HG03025 (cell line): ENCODE measurements around the gene PRKG1.

Experiments used
- ATAC-seq: cut with Tn5 transposase; IDR thresholded peaks from one replicate; pipeline ENCODE4 v1.9.1; 2021; ENCODE audit warnings: mild to moderate bottlenecking, moderate library complexity; ENCODE audit not compliant: unreplicated experiment, low FRiP score

Gene PRKG1

DNA sequence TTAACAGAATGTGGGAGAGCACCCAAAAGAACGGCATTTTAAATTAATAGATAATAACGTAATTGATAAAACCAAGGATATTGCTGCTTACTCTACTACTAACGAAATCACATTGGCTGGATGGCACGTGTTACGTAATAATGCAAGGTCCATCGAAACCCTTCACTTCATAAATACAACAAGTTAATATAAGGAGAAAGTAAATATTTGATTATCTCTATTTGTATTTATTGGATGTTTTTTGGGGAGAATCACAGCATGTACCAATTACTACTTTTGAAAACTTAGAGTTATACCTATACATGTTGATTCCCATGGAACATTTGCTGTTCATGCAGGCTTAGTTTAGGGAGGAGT, 1.6 kb downstream of the PRKG1 start:
- no peak for ATAC-seq

DNA sequence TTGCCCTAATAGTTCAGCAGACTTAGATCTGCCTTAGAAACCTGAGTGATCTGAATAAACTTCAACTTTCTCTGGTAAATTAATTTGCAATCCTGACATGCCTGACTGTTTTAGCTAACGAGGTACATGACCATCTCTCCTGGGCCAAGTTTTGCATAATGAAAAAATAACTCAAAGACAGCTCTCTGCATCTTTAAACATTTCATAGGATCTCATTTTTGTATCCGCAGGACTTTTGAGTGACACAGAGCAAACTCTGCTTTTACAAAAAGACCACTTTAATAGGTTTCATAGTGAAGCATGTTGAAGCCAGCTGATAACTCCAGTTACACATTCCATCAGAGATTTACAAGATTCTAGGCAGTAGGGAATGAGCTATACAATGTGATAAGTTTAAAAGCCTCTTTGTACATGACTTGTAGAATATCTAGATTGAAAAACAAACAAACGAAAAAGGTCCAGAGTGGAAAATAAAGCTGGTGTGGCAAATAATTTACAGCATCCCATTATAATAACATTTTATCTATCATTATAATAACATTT, 2.1 kb downstream of the PRKG1 start:
- ATAC-seq, result no peak

DNA sequence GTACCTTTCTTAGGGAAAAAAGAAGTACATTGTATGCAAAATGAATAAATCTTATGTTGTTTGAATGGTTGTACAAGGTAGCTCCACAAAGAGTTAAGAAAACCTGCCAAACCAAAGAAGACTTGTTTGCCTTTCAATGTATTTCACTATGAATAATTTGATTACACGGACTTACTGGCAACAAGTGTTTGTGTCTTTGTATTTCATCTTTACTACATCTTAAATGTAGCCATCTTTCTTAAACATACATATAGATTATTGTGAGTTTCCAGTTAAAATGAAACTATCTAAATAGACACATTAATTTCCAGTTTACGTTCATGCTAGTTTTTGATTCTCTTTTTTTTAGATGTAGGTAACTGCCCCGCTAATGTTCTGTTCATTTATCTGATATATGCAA, 2.8 kb downstream of the PRKG1 start:
- ATAC-seq, result no peak

DNA sequence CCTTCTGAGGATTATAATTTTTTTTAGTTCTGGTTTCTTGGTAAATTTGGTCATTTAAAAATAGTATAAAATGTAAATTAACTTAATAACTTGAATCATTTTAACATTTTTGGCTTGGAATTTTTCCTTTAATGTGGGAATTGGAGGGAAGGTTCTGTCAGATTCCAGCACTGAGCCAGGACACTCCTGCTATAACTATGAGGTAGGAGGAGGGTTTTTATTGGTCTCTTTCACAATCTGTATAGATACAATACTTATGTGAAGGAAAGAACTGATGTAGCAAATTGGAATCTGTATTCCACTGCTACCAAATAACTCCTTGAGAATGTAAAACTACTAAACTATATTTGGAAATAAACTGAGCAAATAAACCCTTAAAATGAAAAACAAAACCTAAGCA, 3.2 kb downstream of the PRKG1 start:
- no peak for ATAC-seq

DNA sequence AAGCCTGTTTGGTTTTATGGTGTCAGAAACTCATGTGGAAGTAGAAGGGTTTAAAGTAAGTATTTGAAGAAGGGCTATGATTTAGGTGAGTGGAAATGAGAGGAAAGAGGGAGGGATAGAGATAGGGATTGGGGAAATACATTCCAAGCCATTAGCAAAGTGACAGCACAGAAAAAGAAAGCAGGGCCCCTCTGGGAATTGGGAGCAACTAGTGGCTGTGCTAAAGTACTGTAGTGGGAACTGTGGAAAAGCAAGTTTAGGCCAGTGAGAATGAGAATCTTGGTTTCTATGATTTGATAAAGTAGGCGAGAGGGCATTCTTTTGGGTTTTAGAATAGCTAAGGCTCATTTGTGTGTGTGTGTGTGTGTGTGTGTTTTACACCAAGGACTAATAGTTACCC, 5.0 kb downstream of the PRKG1 start:
- no peak for ATAC-seq

DNA sequence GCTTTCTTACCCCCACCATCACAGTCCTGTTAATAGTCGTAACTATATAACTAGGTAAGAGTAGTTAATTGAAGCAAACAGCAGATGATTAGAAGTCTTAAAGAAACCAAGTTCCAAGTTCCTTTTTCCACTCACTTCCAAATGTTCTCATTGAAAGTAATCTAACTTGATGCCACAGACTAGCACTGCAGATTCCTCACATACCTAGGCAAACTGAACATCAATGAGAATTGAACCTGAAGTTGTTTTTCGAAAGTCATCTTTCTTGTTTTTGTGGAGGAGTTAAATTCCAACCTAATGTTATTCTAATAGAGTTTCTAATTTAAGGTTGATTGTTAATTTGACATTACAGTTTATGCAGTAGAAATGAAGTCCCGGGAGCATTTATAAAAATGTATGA, 5.5 kb downstream of the PRKG1 start:
- ATAC-seq, result no peak

DNA sequence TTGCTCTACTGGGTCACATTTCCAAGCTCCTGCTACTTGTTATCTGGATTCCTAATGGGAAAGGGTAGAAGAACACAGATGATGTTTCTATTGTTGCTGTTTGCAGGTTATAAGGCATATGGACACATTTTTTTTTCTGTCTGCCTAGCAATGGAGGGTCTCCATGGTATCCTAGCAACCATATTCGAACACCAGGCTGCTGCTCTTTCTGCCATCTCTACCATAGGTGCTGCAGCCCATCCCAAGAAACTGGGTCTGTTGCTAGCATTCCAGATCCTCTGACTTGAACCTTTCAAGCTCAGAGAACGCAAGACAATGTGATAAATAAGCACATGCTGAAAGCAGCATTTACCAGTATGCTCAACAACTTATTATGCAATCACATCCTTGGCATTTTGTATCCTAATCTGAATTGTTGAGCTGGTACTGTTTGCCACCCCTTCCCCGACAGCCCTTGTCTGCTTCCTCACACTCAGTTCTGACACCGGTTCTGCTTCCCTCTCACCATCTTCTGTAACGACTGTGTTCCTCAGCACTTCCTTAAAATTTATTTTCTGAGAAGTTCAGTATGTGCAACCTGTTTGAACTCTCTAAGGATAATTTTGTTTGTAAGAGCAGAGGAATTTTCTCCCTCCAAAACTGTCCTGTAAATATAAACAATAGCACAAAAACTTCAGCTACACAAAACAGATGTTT, 6.2 kb downstream of the PRKG1 start:
- ATAC-seq, result no peak

DNA sequence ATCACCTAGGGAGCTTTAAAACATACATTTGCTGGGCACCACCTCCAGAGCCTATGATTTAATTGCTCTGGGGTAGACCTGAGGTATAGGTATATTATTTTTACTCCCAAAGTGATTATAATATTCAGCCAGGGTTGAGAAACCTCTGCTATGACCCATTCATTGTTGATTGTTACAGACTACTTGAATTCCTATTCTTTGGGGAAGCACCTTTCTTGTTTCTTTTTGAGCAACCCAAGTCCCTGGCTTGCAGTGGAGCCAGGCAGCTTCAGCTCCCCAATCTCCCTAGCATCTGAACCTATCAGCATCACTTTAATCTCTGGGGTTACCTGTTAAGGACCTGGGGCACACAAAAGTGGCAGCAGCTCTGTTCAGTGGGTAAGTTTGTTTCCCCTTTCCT, 8.6 kb downstream of the PRKG1 start:
- ATAC-seq, result no peak

DNA sequence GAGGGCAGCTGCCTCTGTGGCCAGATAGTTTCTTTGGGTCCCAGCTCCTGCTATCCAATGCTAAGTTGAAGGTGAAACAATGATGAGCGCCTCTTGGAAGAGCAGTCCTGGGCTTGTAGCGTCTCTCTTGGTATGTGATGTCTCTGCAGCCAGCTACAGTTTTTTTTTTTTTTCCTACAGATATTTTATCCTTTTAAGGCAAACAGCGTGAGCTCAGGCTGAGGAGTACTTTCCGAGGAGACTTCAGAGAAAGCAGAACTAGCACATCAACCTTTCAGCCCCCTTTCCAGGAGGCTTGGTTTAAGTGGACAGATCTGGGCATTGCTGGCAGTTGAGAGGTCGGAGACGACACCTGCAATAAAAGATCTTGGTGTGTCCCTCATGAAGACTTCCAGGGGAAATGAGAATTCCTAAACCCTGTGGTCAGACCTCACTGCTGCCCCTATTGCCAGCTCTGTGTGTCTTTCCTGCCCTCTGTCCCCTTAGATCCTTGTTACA, 9.1 kb downstream of the PRKG1 start:
- no peak for ATAC-seq

DNA sequence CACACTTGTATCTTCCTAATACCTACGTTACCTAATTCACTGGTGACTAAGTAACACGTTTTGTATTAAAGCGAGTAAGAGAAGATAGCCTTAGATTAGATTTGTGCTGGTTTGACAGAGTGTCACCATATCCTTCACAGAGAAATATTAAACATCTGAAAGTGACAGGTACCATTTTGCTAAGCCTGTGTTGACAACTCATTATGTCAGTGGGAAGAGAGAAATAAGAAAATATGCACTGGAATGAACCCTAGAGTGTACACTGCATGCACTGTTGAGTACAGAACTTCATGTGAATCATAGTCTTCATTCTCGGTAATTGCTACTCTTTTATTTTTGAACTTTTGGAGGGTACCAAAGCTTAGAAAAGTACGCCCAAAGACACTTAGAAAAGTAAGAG, 10.9 kb downstream of the PRKG1 start:
- no peak for ATAC-seq

DNA sequence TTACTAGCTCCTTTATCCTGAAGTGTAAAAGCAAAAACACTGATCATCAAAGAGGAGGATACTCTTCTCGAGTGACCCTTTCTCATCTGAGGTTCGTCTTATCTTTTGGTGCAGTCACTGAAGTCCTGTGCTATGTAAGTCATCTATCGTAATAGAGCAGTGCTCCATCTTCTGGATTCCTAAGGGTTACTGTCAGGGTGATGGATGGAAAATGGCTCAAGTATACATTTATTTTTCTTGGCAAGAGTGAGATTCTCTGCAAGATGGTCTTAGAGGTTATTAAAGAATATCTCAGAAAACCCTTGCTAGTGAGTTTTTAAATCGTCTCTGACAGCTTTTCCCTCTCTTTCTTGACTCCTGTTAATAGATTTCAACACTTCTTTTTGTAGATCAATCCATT, 12.4 kb downstream of the PRKG1 start:
- ATAC-seq, result no peak

DNA sequence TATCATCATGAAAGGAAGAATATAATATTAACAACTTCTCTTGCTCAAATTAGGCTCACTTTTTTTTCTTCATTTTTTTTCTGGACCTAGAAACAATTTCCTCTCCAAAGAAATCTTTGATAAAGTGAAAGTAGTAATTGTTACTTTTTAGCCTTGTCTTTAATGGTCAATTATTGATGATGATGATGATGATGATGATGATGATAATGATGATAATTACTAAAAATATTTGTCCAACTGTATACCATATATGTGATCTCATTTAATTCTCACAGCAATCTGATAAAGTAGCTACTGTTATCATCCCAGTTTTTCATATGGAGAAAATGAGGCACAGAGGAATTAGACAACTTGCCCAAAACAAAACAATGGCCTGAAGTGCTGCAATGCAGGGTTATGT, 12.8 kb downstream of the PRKG1 start:
- ATAC-seq, result no peak

DNA sequence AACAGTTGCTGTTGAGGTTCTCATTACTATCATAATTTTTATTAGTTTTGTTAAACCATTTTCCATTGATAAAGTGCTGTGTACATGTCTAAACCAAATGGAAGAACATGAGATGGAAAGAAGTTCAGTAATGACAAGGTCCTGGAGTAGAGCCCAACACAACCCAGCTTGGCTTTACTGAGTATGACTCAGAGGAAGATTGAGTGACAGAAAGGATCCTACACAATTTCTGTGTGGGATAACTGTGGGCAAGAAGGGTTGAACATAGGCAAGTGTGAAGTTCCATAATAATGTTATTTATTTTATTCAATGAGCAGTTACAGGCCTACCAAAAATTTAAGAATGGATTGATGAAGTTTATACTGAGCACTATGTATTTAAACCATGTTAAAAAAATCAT, 15.9 kb downstream of the PRKG1 start:
- ATAC-seq, result no peak

DNA sequence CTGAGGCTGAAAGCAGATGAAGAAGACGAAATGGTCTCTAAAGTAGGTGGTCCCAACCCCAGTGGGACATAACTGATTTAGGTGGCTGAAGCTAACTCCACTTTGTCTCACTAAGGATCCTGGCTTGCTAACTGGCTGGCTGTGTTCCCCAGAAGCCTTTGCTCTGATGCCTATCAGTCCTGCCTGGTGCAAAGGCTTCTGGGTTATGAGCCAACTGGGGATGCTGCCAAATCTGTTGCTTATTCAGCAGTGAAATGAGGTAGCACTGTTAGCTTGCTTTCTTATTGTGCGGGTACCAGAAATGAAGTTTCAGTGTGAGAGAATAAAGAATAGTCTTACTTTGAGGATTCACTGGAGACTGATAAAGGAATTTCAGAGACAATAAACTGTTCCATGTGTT, 18.1 kb downstream of the PRKG1 start:
- no peak for ATAC-seq

DNA sequence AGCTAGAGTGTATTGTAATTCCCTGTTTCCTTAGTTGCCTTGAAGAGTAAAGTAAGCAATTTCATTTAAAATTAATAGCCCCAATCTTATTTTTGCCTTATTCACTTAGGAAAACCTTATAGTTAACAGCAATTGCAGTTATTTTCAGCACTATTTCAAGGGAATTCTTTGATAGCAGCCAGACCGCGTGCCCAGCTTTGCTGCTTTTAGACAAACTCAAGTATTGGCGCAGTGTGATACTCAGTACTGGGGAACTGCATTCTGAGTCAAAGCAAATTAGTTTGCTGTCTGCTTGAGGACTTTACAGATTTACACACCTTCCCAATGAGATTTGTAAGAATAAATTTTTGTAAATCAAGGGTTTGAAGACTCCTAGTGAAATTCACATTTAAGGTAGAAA, 21.2 kb downstream of the PRKG1 start:
- ATAC-seq, result no peak

DNA sequence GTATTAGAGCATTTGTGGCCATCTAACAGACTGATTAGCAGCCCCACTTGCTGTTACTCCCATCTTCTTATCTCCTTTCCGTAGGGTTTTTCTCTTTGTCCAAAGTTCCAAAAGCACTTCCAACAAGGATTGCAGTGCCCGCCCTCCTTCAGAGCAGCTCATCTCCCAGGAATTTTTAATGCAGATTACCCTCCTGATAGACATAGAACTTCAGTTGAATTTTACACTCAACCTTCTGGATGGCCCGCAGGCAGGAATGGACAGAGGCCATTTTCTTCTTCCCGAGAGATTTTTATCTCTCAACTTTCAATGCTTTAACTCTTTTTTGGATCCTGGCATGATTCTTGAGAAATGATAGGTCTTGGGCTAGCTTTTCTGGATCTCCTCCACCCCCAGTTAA, 23.3 kb downstream of the PRKG1 start:
- no peak for ATAC-seq

DNA sequence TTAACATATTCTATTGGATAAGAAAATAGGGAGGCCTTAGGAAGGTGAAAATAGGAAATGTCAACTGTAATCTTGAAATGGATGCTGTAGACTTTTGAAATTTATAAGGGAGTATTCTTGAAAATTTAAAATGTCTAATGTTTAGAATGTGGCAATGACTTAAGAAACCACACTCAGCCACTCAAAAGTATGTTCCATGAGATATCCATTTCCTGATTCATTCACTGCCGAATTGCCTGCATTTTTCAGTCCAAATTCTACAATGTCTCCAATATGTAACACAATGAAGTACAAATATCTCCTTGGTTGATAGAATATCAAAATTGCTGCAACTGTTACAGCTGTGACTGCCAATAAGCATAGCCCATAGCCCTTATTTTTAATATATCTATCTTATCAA, 25.9 kb downstream of the PRKG1 start:
- ATAC-seq, result no peak

DNA sequence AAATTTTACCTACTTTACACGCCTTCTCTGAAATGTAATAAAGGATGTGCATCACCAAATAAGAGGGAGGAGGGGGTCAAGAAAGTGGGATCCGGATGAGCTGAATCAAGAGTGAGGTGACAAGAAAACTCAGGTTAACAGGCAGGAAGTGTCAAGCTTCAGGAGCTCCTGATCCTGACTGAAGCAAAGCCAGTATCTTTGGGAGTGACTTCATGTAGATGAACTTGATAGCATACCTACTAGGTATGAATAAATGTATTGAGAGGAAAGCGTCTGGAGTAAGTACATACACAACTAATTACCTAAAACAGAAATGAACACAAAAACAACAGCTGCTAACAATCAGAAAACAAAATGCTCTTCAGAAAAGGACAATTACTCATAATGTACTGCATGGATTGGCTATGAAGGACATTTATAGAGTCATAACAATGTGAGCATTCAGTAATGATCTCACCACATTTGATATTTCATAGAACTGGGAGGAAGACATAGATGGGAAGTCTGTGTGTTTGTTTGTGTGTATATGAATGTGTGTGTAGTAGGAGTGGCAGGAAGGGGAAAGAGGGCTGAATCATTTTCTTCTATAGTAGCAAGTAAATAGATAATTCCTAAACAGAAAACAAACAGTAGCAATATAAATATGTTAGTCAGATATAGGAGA, 29.4 kb downstream of the PRKG1 start:
- ATAC-seq, result no peak

DNA sequence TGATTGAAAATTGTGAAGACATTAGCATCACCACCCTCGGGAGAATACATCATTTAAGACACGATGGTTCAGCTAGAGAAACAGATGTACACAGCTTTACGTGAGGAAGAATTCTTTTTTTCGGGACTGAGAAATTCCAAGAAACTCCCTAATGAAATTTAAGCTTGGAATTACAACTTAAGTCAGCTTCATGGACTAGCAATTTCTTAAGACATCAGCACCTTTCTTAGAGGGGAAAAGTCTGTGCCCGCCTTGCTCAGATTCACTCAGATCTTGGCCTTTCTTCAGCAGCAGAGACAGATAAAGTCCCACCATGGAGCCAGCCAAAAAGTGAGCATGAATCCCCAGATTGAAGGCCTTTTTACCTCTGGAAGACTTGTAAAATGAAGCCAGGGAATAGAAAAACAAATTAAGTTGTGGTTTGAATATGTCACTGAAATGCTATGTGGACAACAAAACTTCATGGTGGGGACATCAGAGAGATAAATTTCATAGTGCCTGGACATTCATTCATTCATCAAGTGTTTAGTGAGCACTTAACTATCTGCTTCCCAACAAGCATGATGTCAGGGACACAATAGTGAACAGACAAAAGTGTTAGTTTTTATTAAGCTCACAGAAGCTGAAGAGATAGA, 32.1 kb downstream of the PRKG1 start:
- no peak for ATAC-seq

DNA sequence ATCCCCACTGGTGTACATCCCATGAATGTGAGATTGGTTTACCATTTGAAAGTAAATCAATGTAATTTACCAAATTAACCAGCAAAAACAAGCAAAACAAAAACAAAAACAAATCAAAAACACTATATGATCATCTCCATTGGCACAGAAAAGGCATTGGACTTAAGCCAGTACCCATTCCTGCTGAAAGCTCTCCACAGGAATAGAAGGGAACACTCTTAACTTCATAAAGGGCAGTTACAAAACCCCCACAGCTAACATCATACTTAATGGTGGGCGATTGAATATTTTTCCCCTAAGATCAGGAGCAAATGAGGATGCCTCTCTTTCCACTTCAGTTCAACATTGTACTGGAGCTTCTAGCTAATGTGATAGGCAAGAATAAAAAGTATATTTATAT, 34.1 kb downstream of the PRKG1 start:
- ATAC-seq, result no peak

DNA sequence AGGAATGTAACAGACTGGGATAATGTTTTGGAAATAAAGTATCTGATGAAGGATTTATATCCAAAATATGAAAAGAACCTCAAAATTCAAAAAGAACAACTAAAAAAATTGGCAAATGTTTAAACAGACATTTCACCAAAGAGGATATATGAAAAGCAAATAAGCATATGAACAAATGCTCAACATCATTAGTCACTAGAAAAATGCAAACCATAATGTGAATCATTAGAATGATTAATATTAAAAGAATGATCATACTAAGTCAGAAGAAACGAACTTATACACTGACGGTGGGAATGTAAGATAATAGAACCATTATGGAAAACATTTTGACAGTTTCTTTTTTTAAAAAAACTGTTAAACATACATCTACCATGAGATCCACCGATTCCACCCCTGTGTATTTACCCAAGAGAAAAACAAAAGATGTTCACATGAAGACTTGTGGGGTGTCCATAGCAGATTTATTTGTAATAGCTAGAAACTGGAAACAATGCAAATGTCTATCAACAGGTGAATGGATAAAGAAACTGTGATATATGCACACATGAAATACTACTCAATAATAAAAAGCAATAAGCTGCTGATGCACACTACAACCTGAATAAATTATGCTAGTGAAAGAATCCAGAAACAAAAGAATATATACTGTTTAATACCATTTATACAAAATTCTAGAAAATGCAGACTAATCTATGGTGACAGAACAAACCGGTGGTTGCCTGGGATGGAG, 35.7 kb downstream of the PRKG1 start:
- ATAC-seq, result no peak
